HG02885 (cell line): Measurements from ENCODE around the gene ZNF484.
"Not testable (repeated sequence)": the region's sequence is repeated elsewhere in the genome, so short reads cannot be mapped to it uniquely, and the experiment has no call there.

Source experiments
- ATAC-seq: cut with Tn5 transposase; IDR thresholded peaks from one replicate; pipeline ENCODE4 v1.9.1; 2021; ENCODE audit warnings: mild to moderate bottlenecking; ENCODE audit not compliant: unreplicated experiment, poor library complexity

The ZNF484 gene

GRCh38 chr9:92864152-92864551 is 13.7 kb downstream of the ZNF484 start:
- no peak for ATAC-seq

GRCh38 chr9:92860867-92861266 is 17.0 kb downstream of the ZNF484 start:
- ATAC-seq, result no peak

- no peak for ATAC-seq
Observed at GRCh38 chr9:92857236-92857635, 20.6 kb downstream of the ZNF484 start.

- no peak for ATAC-seq
Observed at GRCh38 chr9:92853716-92854115, 24.1 kb downstream of the ZNF484 start.

GRCh38 chr9:92850898-92851297 is 26.9 kb downstream of the ZNF484 start:
- no peak for ATAC-seq

GRCh38 chr9:92848740-92849139 is 29.1 kb downstream of the ZNF484 start:
- not testable (repeated sequence) for ATAC-seq

- no peak for ATAC-seq
Observed at GRCh38 chr9:92846662-92847145, 31.1 kb downstream of the ZNF484 start.

GRCh38 chr9:92838411-92838810 is 39.4 kb downstream of the ZNF484 start:
- not testable (repeated sequence) for ATAC-seq

GRCh38 chr9:92837191-92837590 is 40.6 kb downstream of the ZNF484 start:
- ATAC-seq, result no peak

- no peak for ATAC-seq
Observed at GRCh38 chr9:92829420-92829819, 48.4 kb downstream of the ZNF484 start.

- ATAC-seq, result not testable (repeated sequence)
Observed at GRCh38 chr9:92825065-92825464, 52.8 kb downstream of the ZNF484 start.

- ATAC-seq, result no peak
Observed at GRCh38 chr9:92820964-92821363, 56.9 kb downstream of the ZNF484 start.

GRCh38 chr9:92819898-92820297 is 57.9 kb downstream of the ZNF484 start:
- ATAC-seq, result not testable (repeated sequence)

GRCh38 chr9:92809629-92810326 is 68.1 kb downstream of the ZNF484 start:
- ATAC-seq, result not testable (repeated sequence)

GRCh38 chr9:92808726-92809451 is 68.9 kb downstream of the ZNF484 start:
- ATAC-seq, result no peak

- no peak for ATAC-seq
Observed at GRCh38 chr9:92807757-92808725, 69.8 kb downstream of the ZNF484 start.

- no peak for ATAC-seq
Observed at GRCh38 chr9:92807031-92807756, 70.6 kb downstream of the ZNF484 start.

- ATAC-seq, result no peak
Observed at GRCh38 chr9:92804727-92805126, 73.1 kb downstream of the ZNF484 start.

- no peak for ATAC-seq
Observed at GRCh38 chr9:92798358-92798757, 79.5 kb downstream of the ZNF484 start.

GRCh38 chr9:92796337-92796804 is 81.5 kb downstream of the ZNF484 start:
- not testable (repeated sequence) for ATAC-seq
